ENCODE results near the gene FOXJ3.

The FOXJ3 gene

DNA sequence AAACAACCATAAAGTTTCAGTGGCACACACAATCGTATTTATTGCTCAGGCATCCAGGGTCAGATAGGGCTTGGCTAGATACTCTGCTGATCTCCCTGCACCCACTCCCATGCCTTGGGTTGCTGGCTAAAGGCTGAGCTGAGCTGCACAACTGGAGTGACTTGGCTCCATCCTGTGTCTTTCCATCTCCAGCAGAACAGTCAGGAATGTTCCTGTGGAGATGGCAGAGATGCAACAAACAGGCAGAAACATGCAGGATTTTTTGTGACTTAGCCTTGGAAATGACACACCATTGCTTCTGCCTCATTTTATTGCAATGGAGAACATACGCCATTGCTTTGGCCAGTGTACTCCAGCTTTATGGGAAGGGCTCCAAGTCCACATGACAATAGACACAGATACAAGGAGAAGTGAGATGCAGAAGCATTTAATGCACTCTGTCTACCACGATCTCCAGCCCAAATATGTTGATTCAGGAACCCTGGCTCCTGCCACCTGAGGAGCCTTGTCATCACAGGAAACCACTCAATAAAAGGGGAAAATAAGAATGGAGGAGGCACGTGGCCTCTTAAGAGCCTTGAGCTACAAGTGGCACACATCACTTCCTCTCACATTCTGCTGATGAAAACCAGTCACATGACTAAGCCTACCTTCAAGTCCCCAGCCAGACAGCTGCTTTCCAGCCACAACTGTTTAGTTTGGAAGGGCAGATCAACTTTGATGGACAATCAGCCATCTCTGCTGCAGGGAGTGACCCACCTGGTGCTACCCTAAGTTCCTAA lies 191.9 kb downstream of the FOXJ3 start:
- Histone ChIP-seq H3K36me3 (no peaks in the 10 kb centered on the region), H3K27me3 (ENCODE audit: insufficient read depth, low read depth, severe bottlenecking) (no peaks in the 10 kb centered on the region), H3K27ac (no peak overlapping the region), H3K4me3 (ENCODE audit: low read depth, low read length) (no peak overlapping the region), H3K9me3 (ENCODE audit: severe bottlenecking) (no peaks in the 10 kb centered on the region)
- DNase-seq, result no peak
- no peak for TF ChIP-seq CTCF (IDR thresholded peaks at IDR 0.05; ENCODE audit: low read depth, low read length)

DNA sequence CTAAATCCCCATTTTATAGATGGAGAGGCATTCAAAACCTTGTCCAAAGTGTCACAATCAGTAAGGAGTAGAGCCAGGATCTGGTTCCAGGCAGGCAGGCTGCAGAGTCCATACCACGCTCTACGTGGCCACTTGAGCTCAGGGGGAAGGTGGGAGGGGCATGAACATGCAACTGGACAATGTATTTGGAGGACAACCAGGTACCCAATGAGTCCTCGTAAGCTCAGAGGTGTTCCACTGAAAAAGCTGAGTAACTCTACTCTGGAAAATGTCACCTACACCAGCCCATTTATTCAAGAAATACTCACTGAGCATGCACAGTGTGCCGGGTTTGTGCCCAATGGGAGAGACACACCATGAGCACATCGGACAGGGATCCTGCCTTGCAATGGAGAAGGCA lies 193.1 kb downstream of the FOXJ3 start:
- DNase-seq, result no peak
- H3K4me3 ChIP-seq (ENCODE audit: low read depth, low read length), result no peak overlapping the region
- H3K27ac ChIP-seq, result no peak overlapping the region
- no peaks in the 10 kb centered on the region for H3K36me3 ChIP-seq
- H3K27me3 ChIP-seq (ENCODE audit: insufficient read depth, low read depth, severe bottlenecking), result no peaks in the 10 kb centered on the region
- no peaks in the 10 kb centered on the region for H3K9me3 ChIP-seq (ENCODE audit: severe bottlenecking)
- no peak for TF ChIP-seq CTCF (IDR thresholded peaks at IDR 0.05; ENCODE audit: low read depth, low read length)

DNA sequence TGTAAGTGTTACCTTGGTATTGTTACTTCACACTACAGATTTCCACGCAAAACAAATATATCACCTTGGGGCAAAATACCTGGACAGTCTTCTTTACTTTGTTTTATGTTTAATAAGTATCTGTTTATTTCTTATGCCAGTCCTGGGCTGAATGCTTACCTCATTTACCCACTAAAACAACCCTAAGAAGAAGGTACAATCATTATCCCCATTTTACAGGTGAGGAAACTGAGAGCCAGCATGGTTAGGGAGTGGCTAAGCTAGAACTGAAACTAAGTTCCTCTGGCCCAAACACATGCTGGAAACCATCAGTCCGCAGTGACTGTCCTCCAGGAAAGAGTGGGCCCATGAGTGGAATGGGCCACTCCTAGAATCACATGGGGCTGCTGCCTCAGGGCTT lies 194.8 kb downstream of the FOXJ3 start:
- DNase-seq, result no peak
- no peaks in the 10 kb centered on the region for H3K9me3 ChIP-seq (ENCODE audit: severe bottlenecking)
- no peak for TF ChIP-seq CTCF (IDR thresholded peaks at IDR 0.05; ENCODE audit: low read depth, low read length)
- H3K27ac ChIP-seq, result no peak overlapping the region
- H3K36me3 ChIP-seq, result no peaks in the 10 kb centered on the region
- H3K4me3 ChIP-seq (ENCODE audit: low read depth, low read length), result no peak overlapping the region
- no peaks in the 10 kb centered on the region for H3K27me3 ChIP-seq (ENCODE audit: insufficient read depth, low read depth, severe bottlenecking)

GRCh38 chr1:42139444-42139843 lies 195.6 kb downstream of the FOXJ3 start:
- no peak for TF ChIP-seq CTCF (IDR thresholded peaks at IDR 0.05; ENCODE audit: low read depth, low read length)
- Histone ChIP-seq H3K36me3 (no peaks in the 10 kb centered on the region), H3K4me3 (ENCODE audit: low read depth, low read length) (no peak overlapping the region), H3K9me3 (ENCODE audit: severe bottlenecking) (no peaks in the 10 kb centered on the region), H3K27ac (no peak overlapping the region), H3K27me3 (ENCODE audit: insufficient read depth, low read depth, severe bottlenecking) (no peaks in the 10 kb centered on the region)
- DNase-seq, result no peak

- H3K36me3 ChIP-seq, result no peaks in the 10 kb centered on the region
- no peaks in the 10 kb centered on the region for H3K27me3 ChIP-seq (ENCODE audit: insufficient read depth, low read depth, severe bottlenecking)
- DNase-seq, result no peak
- H3K9me3 ChIP-seq (ENCODE audit: severe bottlenecking), result no peaks in the 10 kb centered on the region
- no peak overlapping the region for H3K4me3 ChIP-seq (ENCODE audit: low read depth, low read length)
- no peak for TF ChIP-seq CTCF (IDR thresholded peaks at IDR 0.05; ENCODE audit: low read depth, low read length)
- H3K27ac ChIP-seq, result no peak overlapping the region
Measured at GRCh38 chr1:42138586-42138985, 196.4 kb downstream of the FOXJ3 start.

DNA sequence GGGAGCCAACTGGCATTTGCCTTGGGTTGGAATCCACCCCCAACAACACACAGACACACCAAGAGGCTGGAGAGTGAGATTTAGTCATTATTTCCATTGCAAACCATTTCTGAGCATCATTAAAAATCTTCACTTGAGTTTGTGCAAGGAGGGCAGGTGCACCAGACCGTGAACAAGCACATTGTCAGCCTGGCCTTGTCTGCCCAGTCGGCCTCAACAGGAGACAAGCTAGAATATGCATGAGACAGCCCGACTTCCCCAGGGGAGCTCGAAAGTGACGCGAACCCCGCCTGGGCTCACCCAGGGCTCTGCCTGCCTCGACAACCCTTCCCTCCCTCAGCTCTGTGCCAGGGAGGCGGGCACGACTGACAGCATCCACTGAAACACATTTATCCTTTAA lies 197.3 kb downstream of the FOXJ3 start:
- no peak for DNase-seq

More for the DNA sequence above, 197.3 kb downstream of the FOXJ3 start:
- Histone ChIP-seq H3K27ac (no peak overlapping the region), H3K9me3 (ENCODE audit: severe bottlenecking) (no peaks in the 10 kb centered on the region), H3K4me3 (ENCODE audit: low read depth, low read length) (no peak overlapping the region), H3K27me3 (ENCODE audit: insufficient read depth, low read depth, severe bottlenecking) (no peaks in the 10 kb centered on the region), H3K36me3 (no peaks in the 10 kb centered on the region)
- no peak for TF ChIP-seq CTCF (IDR thresholded peaks at IDR 0.05; ENCODE audit: low read depth, low read length)

All from WERI-Rb-1 (cell line).